Body of pancreas (tissue), 4 donors: ENCODE data around the gene NUDT3. TPM values are rescaled to one million over a fixed set of nuclear protein-coding genes. Genes with fewer than 3 reads are reported as not detected.

ENCODE experiments used
- ATAC-seq: fragments of 150-250 bp; one replicate; pipeline ENCODE4 v1.9.1; 2016
- DNase-seq, 4 donors: peaks; one replicate each; pipeline ENCODE4 v3.0.0-alpha.2; 2019
- H3K27ac ChIP-seq, 4 donors: fragments of 200-600 bp; sonication (generic); 1 replicate in 3 of 4; 2 replicates in 1 of 4; pipeline versions ENCODE4 v1.5.1 to v1.6.1; 2016 to 2019; ENCODE audit warnings: mild to moderate bottlenecking in 1 of 4, mixed read lengths in 1 of 4, moderate library complexity in 1 of 4
- H3K27me3 ChIP-seq, 2 donors: fragments of 200-600 bp; sonication (generic); one replicate each; pipeline ENCODE4 v1.6.0; 2016; ENCODE audit warnings: mild to moderate bottlenecking in 1 of 2
- H3K36me3 ChIP-seq, 2 donors: fragments of 200-600 bp; sonication (generic); replicated peaks in 1 of 2; 2 replicates each; pipeline ENCODE4 v1.5.1; 2016; ENCODE audit warnings: low read depth in 2 of 2; ENCODE audit not compliant: insufficient read depth in 1 of 2
- H3K4me1 ChIP-seq: fragments of 200-600 bp; sonication (generic); one replicate; pipeline ENCODE4 v1.6.0; 2016
- H3K4me3 ChIP-seq, 2 donors: fragments of 200-600 bp; sonication (generic); 1 replicate in 1 of 2; 2 replicates in 1 of 2; pipeline ENCODE4 v1.5.1; 2016 to 2019
- H3K9me3 ChIP-seq, 3 donors: fragments of 200-600 bp; sonication (generic); 1 replicate in 2 of 3; 2 replicates in 1 of 3; pipeline ENCODE4 v1.5.1; 2016
- CTCF ChIP-seq, 7 experiments: fragments of 450-650 bp in 4 of 7; fragments of 200-600 bp in 3 of 7; sonication (generic) in 3 of 7; IDR thresholded peaks; one replicate each; pipeline ENCODE4 v1.5.1; 2016 to 2019; ENCODE audit warnings: antibody characterized with exemption in 7 of 7
- POLR2A ChIP-seq, 3 donors: fragments of 450-650 bp; IDR thresholded peaks; one replicate each; pipeline ENCODE4 v1.6.1; 2016; ENCODE audit warnings: antibody characterized with exemption in 3 of 3, mild to moderate bottlenecking in 2 of 3
- WGBS, 2 donors: methylation state at CpG; one replicate each; pipeline ENCODE4 v1.1.5; 2017; 5-methylcytosine and 5-hydroxymethylcytosine counted together
- intact Hi-C: fragments of 100-400 bp; cut with DNase I; formaldehyde crosslinking; loops from one replicate; pipeline ENCODE4 v1.15.1; 2023
- total RNA-seq, 2 donors: library from RNA; depleted of rRNA; stranded (reverse); fragments of >200 nt; gene quantifications; one replicate each; pipeline ENCODE4 v1.1.0, GENCODE V29; 2016

NUDT3 gene
- total RNA-seq, 2 donors from 2014 or later: 14.2 to 22.1 TPM

GRCh38 chr6:34237722-34238584, 154.5 kb downstream of the NUDT3 start:
- no peaks in the 10 kb centered on the region for H3K27me3 ChIP-seq
- intact Hi-C loops: no loop called here
- peak overlapping the region; percentile 22 to 55 for H3K4me3 ChIP-seq
- peaks cover 26% of the 10 kb centered on the region for H3K4me1 ChIP-seq
- peak overlapping the region; percentile 9 to 78 (median 69) for H3K27ac ChIP-seq
- no peaks in the 10 kb centered on the region for H3K36me3 ChIP-seq
- peak; percentile 17 for ATAC-seq
- WGBS, 2 donors: 1 to 7% methylated on average over 28 to 55 of the region's 64 CpGs
- no peaks in the 10 kb centered on the region for H3K9me3 ChIP-seq
- peak in 4 of 7 experiments; percentile 14 to 39 (median 28) for TF ChIP-seq CTCF (IDR thresholded peaks at IDR 0.05)
- no peak for TF ChIP-seq POLR2A (IDR thresholded peaks at IDR 0.05)
- peak in 3 of 4 donors; percentile 46 to 68 (median 47) for DNase-seq

GRCh38 chr6:34237316-34237721, 155.2 kb downstream of the NUDT3 start:
- H3K27me3 ChIP-seq: no peaks in the 10 kb centered on the region
- no peaks in the 10 kb centered on the region for H3K36me3 ChIP-seq
- WGBS, 2 donors: 0% methylated on average over 5 of the region's 78 CpGs; no CpG with 5 or more reads in 1 of the 2 donors
- peak in 2 of 4 donors; percentile 35 to 57 for DNase-seq
- no peaks in the 10 kb centered on the region for H3K9me3 ChIP-seq
- intact Hi-C loops: no loop called here
- H3K27ac ChIP-seq: peak overlapping the region; percentile 9 to 94 (median 80)
- TF ChIP-seq POLR2A (IDR thresholded peaks at IDR 0.05): no peak
- TF ChIP-seq CTCF (IDR thresholded peaks at IDR 0.05): no peak
- peak overlapping the region in 1 of 2 donors; percentile 55 for H3K4me3 ChIP-seq
- ATAC-seq: peak; percentile 45
- H3K4me1 ChIP-seq: peaks cover 26% of the 10 kb centered on the region

GRCh38 chr6:34236443-34237315, 155.8 kb downstream of the NUDT3 start, which contains the start of gene HMGA1:
HMGA1 (plus strand) TSS chr6:34236873; CDS start chr6:34240781, 3,908 bp downstream.
- peak; percentile 82 for ATAC-seq
- no peak for TF ChIP-seq CTCF (IDR thresholded peaks at IDR 0.05)
- TF ChIP-seq POLR2A (IDR thresholded peaks at IDR 0.05): peak; percentile 68 to 87 (median 87)
- H3K9me3 ChIP-seq: no peaks in the 10 kb centered on the region
- no peaks in the 10 kb centered on the region for H3K36me3 ChIP-seq
- WGBS, 2 donors: 3 to 8% methylated on average over 35 to 74 of the region's 91 CpGs
- H3K4me1 ChIP-seq: peaks cover 26% of the 10 kb centered on the region
- no peaks in the 10 kb centered on the region for H3K27me3 ChIP-seq
- peak; percentile 85 to 91 (median 90) for DNase-seq
- peak within 1 kb of the TSS; percentile 46 to 94 (median 80) for H3K27ac ChIP-seq
- intact Hi-C loops: no loop called here
- H3K4me3 ChIP-seq: peak within 1 kb of the TSS; percentile 30 to 55

GRCh38 chr6:34236131-34236442, 156.4 kb downstream of the NUDT3 start:
- DNase-seq: peak in 1 of 4 donors; percentile 38
- peak; percentile 3 for ATAC-seq

More at GRCh38 chr6:34236131-34236442, 156.4 kb downstream of the NUDT3 start:
- H3K4me3 ChIP-seq: no peak overlapping the region
- TF ChIP-seq POLR2A (IDR thresholded peaks at IDR 0.05) (no peak), CTCF (IDR thresholded peaks at IDR 0.05) (no peak)
- H3K9me3 ChIP-seq: no peaks in the 10 kb centered on the region
- H3K4me1 ChIP-seq: peaks cover 26% of the 10 kb centered on the region
- H3K27ac ChIP-seq: peak overlapping the region; percentile 46 to 94 (median 77)
- H3K27me3 ChIP-seq: no peaks in the 10 kb centered on the region
- H3K36me3 ChIP-seq: no peaks in the 10 kb centered on the region
- 38 to 61% methylated on average over 13 of the region's 13 CpGs for WGBS, 2 donors
- intact Hi-C loops: no loop called here
